SHP77 (cell line): ENCODE results near the gene OSBPL9.
"Not testable (repeated sequence)": the region's sequence is repeated elsewhere in the genome, so short reads cannot be mapped to it uniquely, and the experiment has no call there.

Experiments used
- DNase-seq, 2 experiments: peaks; one replicate each; lab custom pipeline; 2025; lab: John Stamatoyannopoulos, UW

The OSBPL9 gene

GRCh38 chr1:51664421-51665240, 47.7 kb downstream of the OSBPL9 start:
- DNase-seq = no peak

GRCh38 chr1:51666478-51666877, 49.6 kb downstream of the OSBPL9 start:
- no peak for DNase-seq

GRCh38 chr1:51667561-51667960, 50.7 kb downstream of the OSBPL9 start:
- DNase-seq = no peak

- peak; percentile 29 to 67 for DNase-seq
Measured at GRCh38 chr1:51669272-51669671, 52.4 kb downstream of the OSBPL9 start.

- peak in 1 of 2 experiments; percentile 20 for DNase-seq
Measured at GRCh38 chr1:51669816-51670215, 52.9 kb downstream of the OSBPL9 start.

- DNase-seq = no peak
Measured at GRCh38 chr1:51671527-51672325, 54.8 kb downstream of the OSBPL9 start.

GRCh38 chr1:51673279-51673678, 56.4 kb downstream of the OSBPL9 start:
- no peak for DNase-seq

GRCh38 chr1:51675177-51675780, 58.4 kb downstream of the OSBPL9 start:
- no peak for DNase-seq

- no peak for DNase-seq
Measured at GRCh38 chr1:51679435-51679834, 62.5 kb downstream of the OSBPL9 start.

GRCh38 chr1:51684776-51685175, 67.9 kb downstream of the OSBPL9 start:
- no peak for DNase-seq

GRCh38 chr1:51686450-51686849, 69.6 kb downstream of the OSBPL9 start:
- DNase-seq = no peak

GRCh38 chr1:51689075-51689440, 72.2 kb downstream of the OSBPL9 start:
- DNase-seq = no peak

GRCh38 chr1:51689643-51690042, 72.8 kb downstream of the OSBPL9 start:
- no peak for DNase-seq

GRCh38 chr1:51690285-51690961, 73.5 kb downstream of the OSBPL9 start:
- peak; percentile 78 to 81 for DNase-seq

- no peak for DNase-seq
Measured at GRCh38 chr1:51691920-51692319, 75.0 kb downstream of the OSBPL9 start.

GRCh38 chr1:51693419-51694155, 76.7 kb downstream of the OSBPL9 start:
- DNase-seq = no peak

- DNase-seq = no peak
Measured at GRCh38 chr1:51697166-51697565, 80.3 kb downstream of the OSBPL9 start.

- no peak for DNase-seq
Measured at GRCh38 chr1:51699391-51699790, 82.5 kb downstream of the OSBPL9 start.

- DNase-seq = not testable (repeated sequence)
Measured at GRCh38 chr1:51701782-51702181, 84.9 kb downstream of the OSBPL9 start.

GRCh38 chr1:51702220-51702619, 85.3 kb downstream of the OSBPL9 start:
- not testable (repeated sequence) for DNase-seq

GRCh38 chr1:51705035-51705434, 88.1 kb downstream of the OSBPL9 start:
- no peak for DNase-seq
